CD4-positive, alpha-beta T cell treated with Interleukin-21 for 1 hour (primary cell): Measurements from ENCODE around the gene TTC28.

ENCODE experiments used
- DNase-seq: peaks from one replicate; pipeline ENCODE4 v3.0.0-alpha.2; 2020

The TTC28 gene

DNA sequence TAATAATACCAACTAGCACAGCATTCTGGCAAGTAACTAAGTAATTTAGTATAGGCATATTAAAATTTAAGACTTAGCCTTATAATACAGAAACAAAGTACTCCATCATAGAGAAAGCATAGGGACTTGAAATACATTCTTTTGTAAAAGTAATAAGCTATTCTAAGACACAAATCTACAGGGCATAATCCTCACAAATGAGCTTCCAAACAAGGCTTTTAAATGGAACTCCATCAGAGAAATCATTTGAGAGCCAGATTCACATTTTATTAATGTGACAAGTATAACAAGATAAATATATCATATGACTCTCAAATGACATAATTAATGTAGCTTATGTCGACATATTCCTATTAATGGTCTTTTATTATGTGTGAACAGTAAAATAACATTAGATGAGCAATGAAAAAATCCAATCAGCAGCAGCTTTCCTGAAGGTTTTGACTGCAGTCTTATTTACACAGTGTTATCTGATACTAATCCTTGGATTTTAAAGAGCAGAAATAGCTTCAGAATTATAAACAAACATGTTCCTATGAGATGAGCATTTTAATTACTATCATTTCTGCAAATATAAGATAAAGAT, 241.4 kb downstream of the TTC28 start:
- DNase-seq: no peak

DNA sequence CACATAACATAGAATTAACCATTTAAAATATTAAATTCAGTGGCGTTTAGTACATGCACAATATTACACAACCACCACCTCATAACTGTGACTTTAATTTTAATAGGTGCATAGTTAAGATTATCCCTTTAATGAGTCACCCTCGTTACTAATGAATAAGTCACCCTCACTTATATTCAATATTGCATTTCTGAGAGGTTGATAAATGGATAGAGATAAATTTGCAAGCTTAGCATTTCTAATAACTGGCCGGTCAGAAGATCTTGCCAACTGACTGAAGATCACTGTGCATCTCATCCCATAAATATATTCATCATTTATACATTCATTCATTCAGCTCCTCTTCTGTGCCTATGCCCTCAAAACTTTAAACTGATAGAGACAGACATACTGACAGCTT, 243.7 kb downstream of the TTC28 start:
- no peak for DNase-seq

DNA sequence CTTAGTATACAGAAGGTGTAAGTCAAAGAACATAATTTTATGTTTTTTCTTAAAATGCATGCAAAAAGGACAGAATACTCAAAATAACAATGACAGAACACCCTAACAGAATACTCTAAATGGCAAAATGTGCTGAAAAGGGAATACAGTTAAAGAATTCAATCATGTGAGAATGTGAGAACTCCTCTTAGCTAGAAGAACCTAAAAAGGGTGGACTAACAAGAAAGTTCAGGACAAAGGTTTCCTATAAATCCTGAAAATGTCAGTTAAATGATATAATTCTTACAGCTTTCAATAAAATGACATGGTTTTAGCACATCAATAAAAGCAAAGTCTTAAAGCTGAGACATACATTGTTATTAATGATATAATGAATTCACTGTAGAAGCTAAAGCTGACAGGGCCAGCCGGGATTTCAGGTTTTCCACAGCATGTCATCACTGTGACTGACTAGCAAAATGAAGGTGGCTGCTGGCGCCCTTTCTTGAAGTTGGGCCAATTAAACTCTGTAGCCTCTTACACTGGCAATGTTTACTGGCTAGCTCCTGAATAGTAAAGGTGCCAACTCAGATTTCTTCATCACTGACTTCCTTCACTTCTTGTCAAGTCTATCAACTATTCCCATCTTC, 244.4 kb downstream of the TTC28 start:
- DNase-seq: no peak

DNA sequence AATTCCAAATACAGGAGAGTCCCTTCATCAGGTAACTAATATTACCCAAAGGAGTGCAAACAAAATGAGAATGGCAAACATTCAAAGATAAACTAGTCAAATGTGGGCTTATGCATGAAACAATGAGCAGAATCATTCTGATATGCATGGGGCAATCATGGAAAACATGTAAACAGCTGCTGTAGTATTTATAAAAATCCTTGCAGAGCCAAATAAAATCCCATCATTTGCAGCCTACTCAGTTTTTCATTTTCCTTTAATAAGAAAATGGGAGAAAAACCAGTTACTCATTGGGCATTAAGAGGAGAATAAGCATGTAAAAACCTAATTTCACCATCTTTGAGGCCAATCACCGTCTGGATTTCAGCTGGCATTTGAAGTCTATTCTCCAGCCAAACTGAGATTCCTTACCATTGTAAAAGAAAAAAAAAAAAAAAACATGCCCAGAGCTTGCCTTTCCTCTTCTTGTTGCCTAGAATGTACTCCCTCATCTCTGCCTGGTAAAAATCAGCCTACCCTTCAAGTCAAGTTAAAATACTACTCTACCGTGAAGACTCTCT, 249.1 kb downstream of the TTC28 start:
- no peak for DNase-seq

DNA sequence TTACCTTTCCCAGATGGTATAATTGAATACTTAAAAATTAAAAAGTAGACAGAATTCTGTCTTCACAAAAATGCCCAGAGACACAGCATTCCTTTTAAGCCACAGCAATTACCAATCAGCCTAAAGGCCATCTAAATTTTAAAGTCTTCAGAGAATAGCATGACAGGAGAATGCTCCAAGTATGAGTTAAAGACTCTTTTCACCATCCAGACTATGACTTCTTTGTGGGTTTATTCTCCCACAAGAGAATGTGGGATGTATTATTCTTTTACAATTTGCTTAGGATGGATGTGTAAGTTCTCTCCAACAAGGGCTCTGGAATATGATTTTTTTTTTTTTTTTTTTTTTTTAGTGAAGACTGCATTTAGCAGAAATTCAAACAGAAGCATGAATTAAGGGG, 249.9 kb downstream of the TTC28 start:
- DNase-seq: no peak

DNA sequence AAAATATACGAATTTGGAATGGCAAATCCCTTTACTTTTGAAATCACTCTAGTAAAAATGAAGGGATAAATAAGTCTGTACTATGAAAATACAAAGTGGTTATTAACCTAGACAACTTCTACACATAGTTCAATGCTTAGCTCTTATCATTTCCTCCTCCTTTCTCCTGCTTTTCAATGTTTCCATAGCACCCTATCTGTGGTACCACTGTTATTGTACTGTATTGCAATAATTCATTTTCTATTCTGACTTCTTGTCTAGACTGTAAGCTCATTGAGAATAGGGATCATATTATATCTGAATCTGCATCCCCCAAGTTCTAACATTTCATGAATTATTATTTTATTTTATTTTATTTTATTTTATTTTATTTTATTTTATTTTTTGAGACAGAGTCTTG, 251.4 kb downstream of the TTC28 start:
- no peak for DNase-seq

DNA sequence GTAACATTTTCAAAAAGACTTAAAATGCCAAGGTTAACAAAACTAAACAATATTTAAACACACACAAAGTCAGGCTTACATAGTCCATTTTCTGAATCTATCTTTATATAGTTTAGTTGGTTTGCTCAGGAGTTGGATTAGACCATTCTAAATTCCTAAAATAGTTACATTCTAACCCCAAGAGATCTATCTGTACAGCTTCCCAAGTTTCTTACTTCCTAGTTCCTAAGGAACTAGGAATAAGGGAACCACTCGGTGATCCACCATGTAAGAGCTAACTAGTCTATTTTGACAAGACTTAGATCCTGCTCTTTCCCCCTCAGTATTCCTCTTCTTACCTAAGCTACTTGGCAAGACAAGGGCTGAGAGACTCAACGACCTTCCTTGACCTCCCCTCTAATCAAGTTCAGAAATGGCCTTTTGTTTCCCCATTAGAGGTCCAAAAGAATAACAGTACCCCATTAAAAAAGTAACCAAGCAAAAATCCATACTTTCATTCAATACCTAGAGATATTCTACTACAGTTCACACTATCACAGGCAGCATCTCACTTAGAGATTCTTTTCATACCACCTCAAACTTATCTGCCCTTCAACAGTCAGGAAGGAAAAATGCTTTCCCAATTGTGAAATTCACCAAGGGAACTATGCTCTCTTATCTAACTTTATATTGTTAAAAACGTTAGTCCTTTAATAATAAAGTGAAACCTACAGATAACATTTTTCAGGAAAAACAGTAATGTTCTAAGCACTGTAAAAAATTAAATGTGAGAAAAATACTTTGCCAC, 253.1 kb downstream of the TTC28 start:
- no peak for DNase-seq

DNA sequence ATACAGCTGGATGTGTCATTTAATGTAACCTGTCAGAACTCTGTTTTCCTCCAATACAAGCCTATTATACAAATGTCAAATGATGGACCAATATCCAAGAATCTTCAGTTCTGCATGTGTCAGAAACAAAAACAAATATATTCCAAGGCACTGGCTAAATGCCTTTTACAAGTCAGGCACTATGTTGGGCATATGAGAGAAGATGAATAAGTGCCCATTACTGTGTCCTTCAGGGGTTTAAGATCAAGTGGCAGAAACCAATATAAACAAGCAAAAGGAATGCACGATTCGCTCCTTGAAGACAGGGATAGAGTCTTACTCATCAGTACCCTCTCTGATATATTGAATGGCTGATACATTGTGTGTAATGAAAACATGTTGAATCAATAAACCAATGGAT, 254.4 kb downstream of the TTC28 start:
- no peak for DNase-seq

DNA sequence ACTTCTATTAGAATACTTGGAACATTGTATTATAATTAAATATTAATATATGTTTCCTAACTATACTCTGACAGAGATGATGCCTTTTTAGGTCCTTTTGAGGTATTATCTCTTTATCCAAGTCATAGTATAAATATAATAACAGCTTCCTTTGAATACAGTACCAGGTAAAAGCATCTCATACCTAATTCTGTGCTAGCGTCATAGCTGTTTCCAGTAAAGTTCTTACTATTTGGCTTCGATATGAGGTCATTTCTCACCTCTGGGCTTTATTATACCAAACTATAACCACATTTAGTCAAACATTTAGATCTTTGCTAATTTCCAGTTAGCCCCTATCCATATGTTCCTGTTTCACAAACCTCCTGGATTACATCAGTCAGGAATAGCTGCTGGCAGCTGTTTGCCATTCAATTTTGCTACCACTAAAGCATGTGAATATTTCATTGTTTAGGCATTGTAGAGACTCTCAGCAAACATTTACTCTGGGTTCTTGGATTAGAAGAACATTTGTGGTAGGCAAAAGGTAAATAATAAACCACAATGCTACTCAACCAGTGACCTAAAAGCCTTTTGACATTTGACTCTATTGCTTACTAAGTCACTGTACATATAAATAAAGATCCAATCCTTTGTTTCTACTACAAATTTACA, 255.1 kb downstream of the TTC28 start:
- no peak for DNase-seq

DNA sequence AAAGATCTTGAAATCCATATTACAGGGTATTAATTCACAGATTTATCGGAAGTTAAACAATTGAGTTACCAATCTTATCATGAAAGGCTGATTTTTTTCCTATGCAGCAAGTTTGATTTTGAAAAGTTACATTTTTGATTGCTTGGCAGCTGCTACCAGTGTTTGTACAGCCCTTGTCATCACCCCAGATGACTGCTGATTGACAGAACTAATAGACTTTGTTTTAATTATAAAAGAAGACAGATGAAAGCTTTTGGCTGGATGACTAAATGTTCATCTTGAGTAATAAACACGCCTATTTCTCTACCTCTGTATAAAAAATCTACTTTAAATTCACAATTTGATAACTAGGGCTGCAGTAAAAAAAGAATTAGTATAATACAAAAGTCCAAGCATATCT, 259.7 kb downstream of the TTC28 start:
- no peak for DNase-seq

DNA sequence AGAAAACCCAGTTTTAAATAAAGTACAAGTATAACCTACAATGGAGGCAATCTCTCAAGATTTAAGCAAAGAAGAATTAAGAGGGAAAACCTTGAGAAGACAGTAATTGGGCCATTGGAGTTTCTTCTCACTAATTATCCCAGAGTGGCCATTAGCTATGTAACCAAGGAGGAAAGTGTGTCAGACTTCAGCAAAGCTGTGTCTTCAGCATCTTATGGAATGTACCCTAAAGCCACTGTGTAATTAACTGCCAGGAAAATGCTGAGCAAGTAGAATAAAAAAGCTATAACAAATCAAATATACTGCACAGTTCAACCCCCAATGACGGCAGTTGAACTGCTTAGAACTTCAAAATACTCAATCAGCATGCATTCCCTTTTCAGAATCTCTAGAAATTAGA, 261.6 kb downstream of the TTC28 start:
- DNase-seq: no peak

DNA sequence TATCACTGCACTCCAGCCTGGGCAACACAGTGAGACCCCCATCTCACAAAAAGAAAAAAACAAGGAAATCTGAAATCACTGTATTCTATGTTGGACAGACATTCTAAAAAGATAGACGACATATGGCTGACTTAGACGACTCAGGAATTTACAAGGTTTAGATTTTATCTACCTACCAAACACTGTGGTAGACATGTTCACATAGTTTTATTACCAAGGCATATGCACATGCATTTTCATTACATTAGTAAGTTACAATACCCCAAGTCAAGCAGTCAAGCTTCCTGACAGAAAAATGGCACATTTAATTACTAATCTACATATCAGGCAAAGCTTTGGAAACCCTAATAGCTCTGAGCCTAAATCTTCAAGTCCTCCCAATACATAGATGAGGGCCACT, 262.2 kb downstream of the TTC28 start:
- DNase-seq: no peak

DNA sequence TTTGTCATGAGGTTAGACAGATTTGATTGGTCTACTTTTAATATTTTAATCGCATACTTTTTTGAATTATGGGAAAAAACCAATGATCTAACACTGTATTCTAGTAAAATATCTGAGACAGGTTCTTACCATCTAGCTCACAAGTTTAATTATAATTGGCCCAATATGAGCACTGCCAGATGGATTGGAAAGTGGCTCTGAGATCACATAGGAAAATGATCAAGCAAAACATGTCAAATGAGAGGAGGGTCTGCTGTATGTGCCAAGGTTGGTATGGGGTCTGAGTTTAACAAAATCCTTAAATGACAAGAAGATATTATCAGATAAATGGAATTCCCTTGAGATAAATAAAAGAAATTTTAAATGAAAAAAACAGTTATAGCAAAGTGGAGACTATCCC, 264.7 kb downstream of the TTC28 start:
- no peak for DNase-seq

DNA sequence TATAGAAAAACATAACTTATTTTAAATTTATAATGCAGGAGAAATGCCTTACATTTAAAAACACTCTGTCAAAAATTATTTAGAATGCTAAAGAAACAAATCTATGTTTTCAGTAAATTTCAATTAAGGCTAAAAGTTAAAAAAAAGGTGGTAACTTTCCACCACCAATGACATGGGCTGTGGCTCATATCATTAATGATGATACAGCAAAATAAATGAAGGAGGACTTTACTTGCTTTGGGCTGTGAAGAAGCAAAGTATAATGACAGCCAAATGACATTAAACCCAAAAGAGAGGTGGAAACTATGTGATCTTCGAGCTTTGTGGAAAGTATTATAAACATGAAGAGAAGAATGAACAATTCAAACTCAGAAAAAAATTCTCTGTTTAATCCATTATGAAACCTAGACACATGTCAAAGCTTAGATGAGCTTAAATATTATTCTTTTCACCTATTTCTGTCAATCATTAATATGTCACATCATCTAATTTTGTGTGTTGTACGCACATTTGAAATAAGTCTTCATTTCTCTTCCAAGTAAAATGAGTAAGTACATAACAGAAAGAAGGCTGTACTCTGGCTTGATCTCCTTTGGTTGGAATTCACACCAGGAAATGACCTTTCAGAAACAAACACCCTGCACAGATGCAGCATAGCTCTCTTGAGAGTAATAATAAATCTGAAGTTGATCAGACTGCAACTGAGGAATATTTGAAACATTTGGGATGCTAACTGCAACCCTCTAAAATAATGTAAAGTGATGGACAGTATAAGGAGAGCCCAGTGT, 265.8 kb downstream of the TTC28 start:
- DNase-seq: no peak

DNA sequence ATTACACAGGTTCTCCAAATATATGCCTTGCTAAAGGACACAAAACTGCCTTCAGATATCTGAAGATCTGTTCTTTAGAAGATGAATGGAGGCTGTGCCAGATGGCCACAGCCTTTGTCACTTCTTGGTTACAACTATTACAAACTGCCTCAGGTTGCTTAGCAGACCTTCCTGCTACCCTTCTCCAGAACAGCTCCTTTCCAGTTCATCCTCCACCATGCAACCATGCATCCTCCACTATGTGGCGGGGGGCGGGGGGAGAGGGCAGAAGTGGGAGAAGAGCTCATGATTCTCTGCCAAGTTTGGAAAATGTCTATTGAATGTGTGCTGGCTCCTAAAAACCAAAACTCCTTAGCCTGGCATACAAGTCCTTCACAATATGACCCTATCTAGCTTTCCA, 267.5 kb downstream of the TTC28 start:
- no peak for DNase-seq

DNA sequence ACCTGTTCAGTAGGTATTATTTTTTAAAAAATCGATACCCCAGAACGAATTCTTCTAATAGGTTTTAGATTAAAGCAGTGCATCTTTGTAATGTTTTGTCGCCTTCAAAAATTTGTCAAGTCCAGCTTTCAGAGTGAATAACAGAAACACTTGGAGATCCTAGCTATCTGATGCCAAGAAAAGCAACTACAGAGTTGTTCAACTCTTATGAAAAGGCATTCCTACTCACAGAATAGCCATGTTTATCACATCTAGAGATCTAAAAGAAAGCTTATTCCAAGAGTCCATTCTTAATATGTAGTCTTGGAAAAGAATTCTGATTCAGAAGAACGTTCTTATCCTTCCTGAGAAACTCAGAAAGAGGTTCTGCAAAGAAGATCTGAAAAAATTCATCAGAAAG, 268.5 kb downstream of the TTC28 start:
- no peak for DNase-seq

DNA sequence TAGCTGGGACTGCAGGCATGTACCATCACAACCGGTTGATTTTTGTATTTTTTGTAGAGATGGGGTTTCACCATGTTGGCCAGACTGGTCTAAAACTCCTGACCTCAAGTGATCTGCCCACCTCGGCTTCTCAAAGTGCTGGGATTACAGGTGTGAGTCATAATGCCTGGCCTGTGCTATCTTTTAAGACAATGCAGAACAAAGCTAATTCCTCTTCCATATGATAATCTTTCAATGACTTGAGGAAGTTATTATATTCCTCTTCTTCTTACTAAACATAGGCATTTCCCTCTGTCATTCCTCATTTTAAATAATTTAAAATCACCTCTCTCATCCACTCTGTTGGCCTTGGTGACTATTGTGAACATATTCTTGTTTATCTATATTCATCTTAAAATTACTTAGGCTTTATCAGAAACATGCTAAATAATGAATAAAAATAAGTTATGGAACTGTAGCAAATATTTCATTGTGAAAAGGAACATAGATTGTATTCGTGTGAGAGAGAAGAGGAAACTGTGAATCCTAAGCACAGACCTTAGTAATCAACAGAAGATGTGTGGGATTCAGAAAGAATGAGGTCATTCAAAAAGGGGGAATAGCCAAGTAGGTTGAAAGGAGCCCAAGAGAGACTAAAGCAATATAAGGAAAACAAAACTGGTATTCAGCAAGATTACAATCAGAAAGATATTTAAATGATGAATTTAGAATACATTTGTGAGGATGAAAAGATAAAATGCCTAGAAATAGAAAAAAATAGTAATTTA, 269.4 kb downstream of the TTC28 start:
- DNase-seq: no peak

DNA sequence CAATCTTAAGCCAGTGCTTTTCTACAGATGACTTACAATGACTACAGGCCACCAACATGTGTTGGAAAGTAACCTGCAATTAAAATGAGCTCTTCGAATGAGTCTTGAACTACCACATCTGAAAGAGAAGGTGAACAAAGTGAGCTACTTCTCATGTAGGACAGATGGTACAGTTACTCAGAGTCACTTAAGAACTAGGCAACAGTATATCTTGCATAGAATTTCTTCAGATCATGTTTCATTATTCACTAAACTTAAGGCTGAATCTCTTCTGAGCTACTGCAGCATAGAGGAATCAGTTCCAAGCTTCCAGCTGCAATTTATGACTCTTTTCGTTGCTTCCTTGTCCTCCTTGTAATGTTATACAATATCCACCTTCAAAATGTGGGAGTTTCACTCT, 270.9 kb downstream of the TTC28 start:
- no peak for DNase-seq

DNA sequence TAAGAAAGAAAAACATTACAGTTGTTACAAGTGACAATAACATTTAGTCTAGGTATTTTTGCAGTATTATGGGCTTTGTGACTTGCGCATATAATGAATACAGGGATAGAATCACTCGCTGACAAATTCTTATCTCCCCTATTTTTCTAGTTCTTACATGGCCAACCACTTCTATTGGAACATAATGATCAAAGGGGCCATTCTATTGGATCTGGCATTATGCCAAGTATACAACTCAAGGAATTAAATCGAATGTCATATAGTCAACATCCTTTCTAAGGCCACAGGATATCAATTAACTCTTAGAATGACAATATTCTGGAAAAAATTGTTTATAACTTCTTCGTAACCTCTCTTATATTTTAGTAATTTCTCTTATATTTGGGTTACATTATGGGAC, 272.0 kb downstream of the TTC28 start:
- DNase-seq: no peak

DNA sequence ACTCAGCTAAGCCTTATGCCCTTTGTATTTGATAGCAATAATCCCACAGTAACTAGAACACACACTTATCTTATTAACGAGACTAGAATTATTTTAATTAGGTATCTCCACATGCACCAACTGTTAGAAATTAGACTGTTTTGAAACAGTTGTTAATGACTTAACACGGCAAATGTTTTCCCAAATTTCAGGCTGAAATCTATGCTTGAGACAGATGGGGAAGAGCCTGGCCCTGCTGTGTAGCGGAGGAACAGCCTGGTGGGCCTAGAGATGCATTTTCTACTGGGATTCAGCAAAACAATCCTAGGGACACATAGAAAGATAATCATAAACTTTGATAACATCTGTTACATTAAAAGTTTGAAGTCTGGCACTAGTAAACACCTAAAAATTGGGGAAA, 273.4 kb downstream of the TTC28 start:
- no peak for DNase-seq

DNA sequence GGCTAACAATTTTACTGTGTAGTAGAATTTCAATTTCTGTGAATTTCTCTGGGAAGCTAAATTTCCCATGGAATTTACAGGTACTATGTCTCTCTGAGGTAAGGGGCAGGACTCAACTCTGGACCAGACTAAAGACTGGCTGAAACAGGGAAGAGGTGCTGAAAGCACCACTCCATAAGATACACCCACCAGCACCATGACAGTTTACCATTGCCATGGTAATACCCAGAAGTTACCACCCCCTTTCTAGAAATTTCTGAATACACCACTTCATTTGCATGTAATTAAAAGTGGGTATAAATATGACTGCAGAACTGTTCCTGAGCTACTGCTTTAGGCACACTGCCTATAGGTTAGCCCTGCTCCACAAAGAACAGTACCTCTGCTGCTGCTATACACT, 274.1 kb downstream of the TTC28 start:
- no peak for DNase-seq

DNA sequence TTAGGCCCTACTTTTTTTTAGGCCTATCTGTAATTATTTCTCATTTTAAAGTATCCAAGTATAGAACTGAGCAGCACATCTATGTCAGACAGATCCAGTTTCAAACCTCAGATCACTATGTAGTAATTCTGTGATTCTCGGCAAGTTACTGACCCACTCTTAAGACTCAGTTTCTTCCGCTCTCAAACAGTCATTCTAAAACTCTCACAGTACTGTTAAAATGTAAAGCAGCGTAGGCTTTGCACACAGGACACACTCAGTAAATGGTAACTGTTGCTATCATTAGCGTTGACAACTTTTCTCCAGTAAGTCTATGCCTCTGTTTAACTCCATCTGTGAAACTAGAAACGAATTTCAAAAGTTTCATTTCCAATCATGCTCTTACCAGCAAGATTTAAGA, 277.1 kb downstream of the TTC28 start:
- DNase-seq: no peak
